HepG2 (cell line): ENCODE results near the gene PIM3. TPM values are rescaled to one million over a fixed set of nuclear protein-coding genes. Genes with fewer than 3 reads are reported as not detected.

Source experiments
- ARNT2 ChIP-seq: sonication (generic); formaldehyde crosslinking; IDR thresholded peaks from 2 replicates; pipeline ENCODE4 v1.8.0; 2022; ENCODE audit warnings: mild to moderate bottlenecking, low read depth, missing genetic modification reagents, moderate library complexity
- CCDC6 ChIP-seq: sonication (generic); formaldehyde crosslinking; IDR thresholded peaks from 2 replicates; pipeline ENCODE4 v1.8.1; 2022; ENCODE audit warnings: mild to moderate bottlenecking, missing genetic modification reagents, moderate library complexity
- CREM ChIP-seq, 2 experiments: sonication (generic) in 1 of 2; formaldehyde crosslinking in 1 of 2; IDR thresholded peaks; 2 replicates each; pipeline versions ENCODE4 v1.4.0 to v1.6.1; 2016 to 2020; ENCODE audit warnings: antibody characterized with exemption in 1 of 2, mild to moderate bottlenecking in 1 of 2, missing genetic modification reagents in 1 of 2
- FOXO1 ChIP-seq: sonication (generic); formaldehyde crosslinking; IDR thresholded peaks from 2 replicates; pipeline ENCODE4 v1.4.0; 2020; ENCODE audit warnings: missing genetic modification reagents
- POLR2AphosphoS5 ChIP-seq: IDR thresholded peaks from 2 replicates; pipeline ENCODE4 v1.6.1; 2012; ENCODE audit warnings: low read depth, low read length
- SKI ChIP-seq: fragments of 450-650 bp; IDR thresholded peaks from one replicate; pipeline ENCODE4 v1.6.1; 2018; ENCODE audit warnings: mild to moderate bottlenecking; ENCODE audit not compliant: partially characterized antibody
- SP4 ChIP-seq: sonication (generic); formaldehyde crosslinking; IDR thresholded peaks from 2 replicates; pipeline ENCODE4 v1.8.1; 2023; ENCODE audit warnings: mild to moderate bottlenecking, missing genetic modification reagents
- ZBTB7B ChIP-seq: sonication (generic); formaldehyde crosslinking; IDR thresholded peaks from 2 replicates; pipeline ENCODE4 v1.4.0; 2020; ENCODE audit warnings: missing genetic modification reagents
- ZFY ChIP-seq: sonication (generic); formaldehyde crosslinking; IDR thresholded peaks from 2 replicates; pipeline ENCODE4 v1.4.0; 2020; ENCODE audit warnings: missing genetic modification reagents
- ZNF274 ChIP-seq: sonication (generic); formaldehyde crosslinking; IDR thresholded peaks from 2 replicates; pipeline ENCODE4 v1.5.1; 2020; ENCODE audit warnings: mild to moderate bottlenecking, missing genetic modification reagents
- ZNF512B ChIP-seq: sonication (generic); formaldehyde crosslinking; IDR thresholded peaks from 2 replicates; pipeline ENCODE4 v1.5.1; 2020; ENCODE audit warnings: missing genetic modification reagents, mild to moderate bottlenecking, borderline replicate concordance
- ZNF772 ChIP-seq: sonication (generic); formaldehyde crosslinking; IDR thresholded peaks from 2 replicates; pipeline ENCODE4 v1.5.0; 2020; ENCODE audit warnings: mild to moderate bottlenecking, missing genetic modification reagents
- ZSCAN9 ChIP-seq: IDR thresholded peaks from 2 replicates; pipeline ENCODE4 v1.6.1; 2016; ENCODE audit warnings: borderline replicate concordance
- polyA plus RNA-seq, 8 experiments: library from polyadenylated mRNA; depleted of rRNA in 3 of 8; stranded (reverse) in 7 of 8; unstranded in 1 of 8; fragments of >200 nt; fragmentation: Illumina TruSeq in 4 of 8; extraction: Trizol in 4 of 8; gene quantifications; 2 replicates each; pipeline versions ENCODE4 v1.2.1 to v1.2.3, GENCODE V29; 2011 to 2016; ENCODE audit warnings: low read depth in 4 of 8, missing spikeins in 1 of 8, mixed read lengths in 1 of 8; ENCODE audit not compliant: insufficient read depth in 1 of 8
- total RNA-seq, 5 experiments: library from RNA; depleted of rRNA; stranded (reverse); fragments of >200 nt; fragmentation: Illumina TruSeq; extraction: Trizol; gene quantifications; 2 replicates each; pipeline ENCODE4 v1.2.3, GENCODE V29; 2016; ENCODE audit warnings: low read depth in 1 of 5
- TF ChIP-seq, protein P1 (sequence below): sonication (generic); formaldehyde crosslinking; IDR thresholded peaks from 2 replicates; pipeline ENCODE4 v1.4.0; 2020; ENCODE audit warnings: missing genetic modification reagents
- TF ChIP-seq, protein P2 (sequence below): IDR thresholded peaks from 2 replicates; pipeline ENCODE4 v1.6.1; 2016; ENCODE audit warnings: mild to moderate bottlenecking
- TF ChIP-seq, protein P3 (sequence below): sonication (generic); formaldehyde crosslinking; IDR thresholded peaks from 2 replicates; pipeline ENCODE4 v1.4.0; 2020; ENCODE audit warnings: missing genetic modification reagents

PIM3 gene
- total and polyA plus RNA-seq, 2 of the 13 experiments (the other 11 are each of a cell fraction or from before 2014, with no cell fraction given), result 21.6 to 31.2 TPM

- TF ChIP-seq, protein P1, sequence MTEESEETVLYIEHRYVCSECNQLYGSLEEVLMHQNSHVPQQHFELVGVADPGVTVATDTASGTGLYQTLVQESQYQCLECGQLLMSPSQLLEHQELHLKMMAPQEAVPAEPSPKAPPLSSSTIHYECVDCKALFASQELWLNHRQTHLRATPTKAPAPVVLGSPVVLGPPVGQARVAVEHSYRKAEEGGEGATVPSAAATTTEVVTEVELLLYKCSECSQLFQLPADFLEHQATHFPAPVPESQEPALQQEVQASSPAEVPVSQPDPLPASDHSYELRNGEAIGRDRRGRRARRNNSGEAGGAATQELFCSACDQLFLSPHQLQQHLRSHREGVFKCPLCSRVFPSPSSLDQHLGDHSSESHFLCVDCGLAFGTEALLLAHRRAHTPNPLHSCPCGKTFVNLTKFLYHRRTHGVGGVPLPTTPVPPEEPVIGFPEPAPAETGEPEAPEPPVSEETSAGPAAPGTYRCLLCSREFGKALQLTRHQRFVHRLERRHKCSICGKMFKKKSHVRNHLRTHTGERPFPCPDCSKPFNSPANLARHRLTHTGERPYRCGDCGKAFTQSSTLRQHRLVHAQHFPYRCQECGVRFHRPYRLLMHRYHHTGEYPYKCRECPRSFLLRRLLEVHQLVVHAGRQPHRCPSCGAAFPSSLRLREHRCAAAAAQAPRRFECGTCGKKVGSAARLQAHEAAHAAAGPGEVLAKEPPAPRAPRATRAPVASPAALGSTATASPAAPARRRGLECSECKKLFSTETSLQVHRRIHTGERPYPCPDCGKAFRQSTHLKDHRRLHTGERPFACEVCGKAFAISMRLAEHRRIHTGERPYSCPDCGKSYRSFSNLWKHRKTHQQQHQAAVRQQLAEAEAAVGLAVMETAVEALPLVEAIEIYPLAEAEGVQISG (CRISPR knock-in tag), result no peak
- TF ChIP-seq ZFY (CRISPR knock-in tag) (peak; percentile 45; the same call in 1 of the 2 replicates), FOXO1 (CRISPR knock-in tag) (no peak), ZNF772 (CRISPR knock-in tag) (peak; percentile 36; the same call in 1 of the 2 replicates), ZSCAN9 (CRISPR knock-in tag) (no peak), CREM (IDR thresholded peaks at IDR 0.05) (peak; percentile 45; the same call in 1 of the 2 replicates), CREM (CRISPR knock-in tag; IDR thresholded peaks at IDR 0.05) (no peak), ZNF274 (CRISPR knock-in tag) (0 out of 2 replicates have a peak, but pooled peaks have one; percentile 14), SP4 (peak; percentile 59), CCDC6 (CRISPR knock-in tag) (peak; percentile 28; the same call in 1 of the 2 replicates), SKI (peak; percentile 24), POLR2AphosphoS5 (peak; percentile 38; the same call in 1 of the 2 replicates), ARNT2 (CRISPR knock-in tag) (peak; percentile 5; the same call in 1 of the 2 replicates), ZNF512B (CRISPR knock-in tag) (0 out of 2 replicates have a peak, but pooled peaks have one; percentile 47), ZBTB7B (CRISPR knock-in tag) (0 out of 2 replicates have a peak, but pooled peaks have one; percentile 7)
- TF ChIP-seq, protein P2, sequence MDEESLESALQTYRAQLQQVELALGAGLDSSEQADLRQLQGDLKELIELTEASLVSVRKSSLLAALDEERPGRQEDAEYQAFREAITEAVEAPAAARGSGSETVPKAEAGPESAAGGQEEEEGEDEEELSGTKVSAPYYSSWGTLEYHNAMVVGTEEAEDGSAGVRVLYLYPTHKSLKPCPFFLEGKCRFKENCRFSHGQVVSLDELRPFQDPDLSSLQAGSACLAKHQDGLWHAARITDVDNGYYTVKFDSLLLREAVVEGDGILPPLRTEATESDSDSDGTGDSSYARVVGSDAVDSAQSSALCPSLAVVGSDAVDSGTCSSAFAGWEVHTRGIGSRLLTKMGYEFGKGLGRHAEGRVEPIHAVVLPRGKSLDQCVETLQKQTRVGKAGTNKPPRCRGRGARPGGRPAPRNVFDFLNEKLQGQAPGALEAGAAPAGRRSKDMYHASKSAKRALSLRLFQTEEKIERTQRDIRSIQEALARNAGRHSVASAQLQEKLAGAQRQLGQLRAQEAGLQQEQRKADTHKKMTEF (CRISPR knock-in tag), result peak; percentile 55; the same call in 1 of the 2 replicates
- TF ChIP-seq, protein P3, sequence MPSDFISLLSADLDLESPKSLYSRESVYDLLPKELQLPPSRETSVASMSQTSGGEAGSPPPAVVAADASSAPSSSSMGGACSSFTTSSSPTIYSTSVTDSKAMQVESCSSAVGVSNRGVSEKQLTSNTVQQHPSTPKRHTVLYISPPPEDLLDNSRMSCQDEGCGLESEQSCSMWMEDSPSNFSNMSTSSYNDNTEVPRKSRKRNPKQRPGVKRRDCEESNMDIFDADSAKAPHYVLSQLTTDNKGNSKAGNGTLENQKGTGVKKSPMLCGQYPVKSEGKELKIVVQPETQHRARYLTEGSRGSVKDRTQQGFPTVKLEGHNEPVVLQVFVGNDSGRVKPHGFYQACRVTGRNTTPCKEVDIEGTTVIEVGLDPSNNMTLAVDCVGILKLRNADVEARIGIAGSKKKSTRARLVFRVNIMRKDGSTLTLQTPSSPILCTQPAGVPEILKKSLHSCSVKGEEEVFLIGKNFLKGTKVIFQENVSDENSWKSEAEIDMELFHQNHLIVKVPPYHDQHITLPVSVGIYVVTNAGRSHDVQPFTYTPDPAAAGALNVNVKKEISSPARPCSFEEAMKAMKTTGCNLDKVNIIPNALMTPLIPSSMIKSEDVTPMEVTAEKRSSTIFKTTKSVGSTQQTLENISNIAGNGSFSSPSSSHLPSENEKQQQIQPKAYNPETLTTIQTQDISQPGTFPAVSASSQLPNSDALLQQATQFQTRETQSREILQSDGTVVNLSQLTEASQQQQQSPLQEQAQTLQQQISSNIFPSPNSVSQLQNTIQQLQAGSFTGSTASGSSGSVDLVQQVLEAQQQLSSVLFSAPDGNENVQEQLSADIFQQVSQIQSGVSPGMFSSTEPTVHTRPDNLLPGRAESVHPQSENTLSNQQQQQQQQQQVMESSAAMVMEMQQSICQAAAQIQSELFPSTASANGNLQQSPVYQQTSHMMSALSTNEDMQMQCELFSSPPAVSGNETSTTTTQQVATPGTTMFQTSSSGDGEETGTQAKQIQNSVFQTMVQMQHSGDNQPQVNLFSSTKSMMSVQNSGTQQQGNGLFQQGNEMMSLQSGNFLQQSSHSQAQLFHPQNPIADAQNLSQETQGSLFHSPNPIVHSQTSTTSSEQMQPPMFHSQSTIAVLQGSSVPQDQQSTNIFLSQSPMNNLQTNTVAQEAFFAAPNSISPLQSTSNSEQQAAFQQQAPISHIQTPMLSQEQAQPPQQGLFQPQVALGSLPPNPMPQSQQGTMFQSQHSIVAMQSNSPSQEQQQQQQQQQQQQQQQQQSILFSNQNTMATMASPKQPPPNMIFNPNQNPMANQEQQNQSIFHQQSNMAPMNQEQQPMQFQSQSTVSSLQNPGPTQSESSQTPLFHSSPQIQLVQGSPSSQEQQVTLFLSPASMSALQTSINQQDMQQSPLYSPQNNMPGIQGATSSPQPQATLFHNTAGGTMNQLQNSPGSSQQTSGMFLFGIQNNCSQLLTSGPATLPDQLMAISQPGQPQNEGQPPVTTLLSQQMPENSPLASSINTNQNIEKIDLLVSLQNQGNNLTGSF (CRISPR knock-in tag), result peak; percentile 45; the same call in 1 of the 2 replicates
Measured at GRCh38 chr22:49962012-49962750, 1.6 kb downstream of the PIM3 start (continued).
